ENCODE data around the gene SMARCAL1. TPM values are rescaled to one million over a fixed set of nuclear protein-coding genes. Genes with fewer than 3 reads are reported as not detected.
"Not testable (repeated sequence)": the region's sequence is repeated elsewhere in the genome, so short reads cannot be mapped to it uniquely, and the experiment has no call there.

The SMARCAL1 gene
- polyA plus RNA-seq, 1 donor from 2014 or later = 7.5 TPM

DNA sequence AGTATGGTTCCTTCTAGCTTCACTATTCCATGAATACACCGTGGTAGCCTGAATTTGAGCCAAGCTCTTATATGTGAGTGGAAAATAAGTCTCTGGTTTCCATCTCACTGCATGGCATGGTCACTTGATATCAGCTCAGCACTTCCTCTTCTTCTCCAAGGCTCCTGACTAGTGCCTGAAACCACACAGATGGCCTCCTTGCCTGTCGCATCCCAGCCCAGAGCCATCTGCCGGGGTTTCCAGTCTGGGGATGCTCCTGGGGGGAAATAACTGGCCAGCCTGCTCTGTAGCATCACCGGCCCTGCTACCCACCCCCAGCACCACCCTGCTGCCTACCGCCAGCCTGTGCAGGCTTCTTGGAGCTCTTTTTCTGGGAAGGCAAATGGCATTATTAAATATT, 32.3 kb upstream of the SMARCAL1 start:
- Histone ChIP-seq H3K9me3 (ENCODE audit: low read length) (no peaks in the 10 kb centered on the region), H3K4me2 (ENCODE audit: low read length) (no peak overlapping the region), H3K9ac (ENCODE audit: low read length) (no peak overlapping the region), H3K27me3 (ENCODE audit: insufficient read depth, low read depth, low read length) (no peaks in the 10 kb centered on the region), H4K20me1 (ENCODE audit: insufficient read depth) (no peaks in the 10 kb centered on the region), H3F3A (ENCODE audit: insufficient read depth, low read length, poor library complexity, severe bottlenecking) (no peaks in the 10 kb centered on the region), H3K9me2 (ENCODE audit: insufficient read depth, low read length) (no peaks in the 10 kb centered on the region), H2AFZ (ENCODE audit: low read depth, low read length) (no peak overlapping the region), H3K27ac (ENCODE audit: low read length) (no peak overlapping the region), H3K79me2 (replicated peaks; ENCODE audit: insufficient read depth, low read length) (no peaks in the 10 kb centered on the region), H3K4me3 (ENCODE audit: low read length) (no peak overlapping the region), H3K36me3 (ENCODE audit: insufficient read depth, low read length) (no peaks in the 10 kb centered on the region)
- TF ChIP-seq RAD21 (conservative IDR thresholded peaks at IDR 0.05) = no peak
- no peak for TF ChIP-seq EP300 (conservative IDR thresholded peaks at IDR 0.05; ENCODE audit: poor library complexity, severe bottlenecking)
- no peak for TF ChIP-seq CTCF (IDR thresholded peaks at IDR 0.05; ENCODE audit: poor library complexity, severe bottlenecking)
- TF ChIP-seq MXI1 (conservative IDR thresholded peaks at IDR 0.05; ENCODE audit: poor library complexity, severe bottlenecking) = no peak
- TF ChIP-seq SMC3 (conservative IDR thresholded peaks at IDR 0.05; ENCODE audit: poor library complexity) = no peak
- no peak for TF ChIP-seq EZH2 (IDR thresholded peaks at IDR 0.05; ENCODE audit: borderline replicate concordance, insufficient read depth, low read length, poor library complexity, severe bottlenecking)
- TF ChIP-seq TAF1 (IDR thresholded peaks at IDR 0.05; ENCODE audit: low read depth) = no peak
- TF ChIP-seq REST (IDR thresholded peaks at IDR 0.05; ENCODE audit: borderline replicate concordance) = no peak
- TF ChIP-seq POLR2AphosphoS5 (IDR thresholded peaks at IDR 0.05) = no peak

DNA sequence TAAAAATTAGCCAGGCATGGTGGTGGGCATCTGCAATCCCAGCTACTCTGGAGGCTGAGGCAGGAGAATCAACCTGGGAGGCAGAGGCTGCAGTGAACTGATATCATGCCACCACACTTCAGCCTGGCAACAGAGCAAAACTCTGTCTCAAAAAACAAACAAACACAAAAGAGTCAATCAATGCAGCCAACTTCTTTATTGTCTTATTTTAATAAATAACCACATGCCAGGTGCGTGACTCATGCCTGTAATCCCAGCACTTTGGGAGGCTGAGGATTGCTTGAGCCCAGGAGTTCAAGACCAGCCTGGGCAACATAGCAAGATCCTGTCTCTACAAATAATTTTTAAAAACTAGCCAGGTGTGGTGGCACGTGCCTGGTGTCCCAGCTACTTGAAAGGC, 27.9 kb upstream of the SMARCAL1 start:
- not testable (repeated sequence) for H3K4me3 ChIP-seq (ENCODE audit: low read length); H3K36me3 ChIP-seq (ENCODE audit: insufficient read depth, low read length); H3K9me2 ChIP-seq (ENCODE audit: insufficient read depth, low read length); H3K27ac ChIP-seq (ENCODE audit: low read length); H3F3A ChIP-seq (ENCODE audit: insufficient read depth, low read length, poor library complexity, severe bottlenecking); H3K27me3 ChIP-seq (ENCODE audit: insufficient read depth, low read depth, low read length); H2AFZ ChIP-seq (ENCODE audit: low read depth, low read length); H3K4me2 ChIP-seq (ENCODE audit: low read length); H4K20me1 ChIP-seq (ENCODE audit: insufficient read depth); H3K9me3 ChIP-seq (ENCODE audit: low read length); H3K9ac ChIP-seq (ENCODE audit: low read length); H3K79me2 ChIP-seq (replicated peaks; ENCODE audit: insufficient read depth, low read length)

GRCh38 chr2:216385478-216385877, 26.8 kb upstream of the SMARCAL1 start:
- H2AFZ ChIP-seq (ENCODE audit: low read depth, low read length) = no peak overlapping the region
- no peaks in the 10 kb centered on the region for H3K36me3 ChIP-seq (ENCODE audit: insufficient read depth, low read length)
- no peak overlapping the region for H3K4me2 ChIP-seq (ENCODE audit: low read length)

More at GRCh38 chr2:216385478-216385877, 26.8 kb upstream of the SMARCAL1 start:
- Histone ChIP-seq H3K9me3 (ENCODE audit: low read length) (no peaks in the 10 kb centered on the region), H3K9me2 (ENCODE audit: insufficient read depth, low read length) (no peaks in the 10 kb centered on the region), H4K20me1 (ENCODE audit: insufficient read depth) (no peaks in the 10 kb centered on the region), H3F3A (ENCODE audit: insufficient read depth, low read length, poor library complexity, severe bottlenecking) (no peaks in the 10 kb centered on the region), H3K9ac (ENCODE audit: low read length) (no peak overlapping the region), H3K27ac (ENCODE audit: low read length) (no peak overlapping the region), H3K79me2 (replicated peaks; ENCODE audit: insufficient read depth, low read length) (no peaks in the 10 kb centered on the region), H3K4me3 (ENCODE audit: low read length) (no peak overlapping the region), H3K27me3 (ENCODE audit: insufficient read depth, low read depth, low read length) (no peaks in the 10 kb centered on the region)
- TF ChIP-seq SMC3 (conservative IDR thresholded peaks at IDR 0.05; ENCODE audit: poor library complexity) = no peak
- TF ChIP-seq CTCF (IDR thresholded peaks at IDR 0.05; ENCODE audit: poor library complexity, severe bottlenecking) = no peak
- TF ChIP-seq EZH2 (IDR thresholded peaks at IDR 0.05; ENCODE audit: borderline replicate concordance, insufficient read depth, low read length, poor library complexity, severe bottlenecking) = no peak
- no peak for TF ChIP-seq POLR2AphosphoS5 (IDR thresholded peaks at IDR 0.05)
- no peak for TF ChIP-seq REST (IDR thresholded peaks at IDR 0.05; ENCODE audit: borderline replicate concordance)
- TF ChIP-seq EP300 (conservative IDR thresholded peaks at IDR 0.05; ENCODE audit: poor library complexity, severe bottlenecking) = no peak
- no peak for TF ChIP-seq RAD21 (conservative IDR thresholded peaks at IDR 0.05)
- no peak for TF ChIP-seq TAF1 (IDR thresholded peaks at IDR 0.05; ENCODE audit: low read depth)
- no peak for TF ChIP-seq MXI1 (conservative IDR thresholded peaks at IDR 0.05; ENCODE audit: poor library complexity, severe bottlenecking)

All from neural cell (in vitro differentiated cells).